ENCODE measurements around the gene GATA3. TPM values are rescaled to one million over a fixed set of nuclear protein-coding genes. Genes with fewer than 3 reads are reported as not detected.

The GATA3 gene
- total and polyA plus RNA-seq, 7 donors, result 1.2 to 2.1 TPM; not detected in 5

DNA sequence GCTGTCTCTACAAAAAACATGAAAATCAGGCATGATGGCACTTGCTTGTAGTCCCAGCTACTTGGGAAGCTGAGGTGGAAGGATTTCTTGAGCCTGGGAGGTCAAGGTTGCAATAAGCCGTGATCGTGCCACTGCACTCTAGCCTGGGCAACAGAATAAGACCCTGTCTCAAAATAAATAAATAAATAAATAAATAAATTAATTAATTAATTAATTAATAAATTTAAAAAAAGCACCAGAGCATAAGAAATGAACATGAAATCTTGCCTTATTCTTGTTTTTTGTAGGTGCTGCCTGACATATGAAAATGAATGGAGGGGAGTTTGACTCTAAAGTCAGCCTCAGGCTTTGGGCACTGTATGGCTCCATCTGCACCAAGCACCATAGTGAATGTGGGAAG lies 69.9 kb downstream of the GATA3 start:
- no peak for DNase-seq
- no peak overlapping the region for H3K27ac ChIP-seq
- intact Hi-C loops (cut with DNase I), result no loop called here
- H3K4me3 ChIP-seq, result no peak overlapping the region
- TF ChIP-seq POLR2AphosphoS5 (IDR thresholded peaks at IDR 0.05) (no peak), POLR2A (IDR thresholded peaks at IDR 0.05) (no peak), EP300 (IDR thresholded peaks at IDR 0.05) (no peak)
- TF ChIP-seq, protein P1, sequence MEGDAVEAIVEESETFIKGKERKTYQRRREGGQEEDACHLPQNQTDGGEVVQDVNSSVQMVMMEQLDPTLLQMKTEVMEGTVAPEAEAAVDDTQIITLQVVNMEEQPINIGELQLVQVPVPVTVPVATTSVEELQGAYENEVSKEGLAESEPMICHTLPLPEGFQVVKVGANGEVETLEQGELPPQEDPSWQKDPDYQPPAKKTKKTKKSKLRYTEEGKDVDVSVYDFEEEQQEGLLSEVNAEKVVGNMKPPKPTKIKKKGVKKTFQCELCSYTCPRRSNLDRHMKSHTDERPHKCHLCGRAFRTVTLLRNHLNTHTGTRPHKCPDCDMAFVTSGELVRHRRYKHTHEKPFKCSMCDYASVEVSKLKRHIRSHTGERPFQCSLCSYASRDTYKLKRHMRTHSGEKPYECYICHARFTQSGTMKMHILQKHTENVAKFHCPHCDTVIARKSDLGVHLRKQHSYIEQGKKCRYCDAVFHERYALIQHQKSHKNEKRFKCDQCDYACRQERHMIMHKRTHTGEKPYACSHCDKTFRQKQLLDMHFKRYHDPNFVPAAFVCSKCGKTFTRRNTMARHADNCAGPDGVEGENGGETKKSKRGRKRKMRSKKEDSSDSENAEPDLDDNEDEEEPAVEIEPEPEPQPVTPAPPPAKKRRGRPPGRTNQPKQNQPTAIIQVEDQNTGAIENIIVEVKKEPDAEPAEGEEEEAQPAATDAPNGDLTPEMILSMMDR (IDR thresholded peaks at IDR 0.05), result no peak
- no peaks in the 10 kb centered on the region for H3K4me1 ChIP-seq
- H3K27me3 ChIP-seq, result no peaks in the 10 kb centered on the region
- no peaks in the 10 kb centered on the region for H3K36me3 ChIP-seq
- 95 to 99% methylated on average over 2 of the region's 2 CpGs for WGBS, 2 donors
- no peaks in the 10 kb centered on the region for H3K9me3 ChIP-seq

Other genes starting within 250 kb of the GATA3 start
- 10 to 100 TPM in 1 of 4 donors, 1 to 10 TPM in 3; 5.2 to 12.2 (median 7.8) TPM for gene TAF3, start 236.2 kb upstream of the GATA3 start, total RNA-seq
- gene TAF3, start 236.2 kb upstream of the GATA3 start, polyA plus RNA-seq, result 1 to 10 TPM; 3.0 to 4.2 (median 3.9) TPM